Measurements from ENCODE around the gene CYP20A1. TPM values are rescaled to one million over a fixed set of nuclear protein-coding genes. Genes with fewer than 3 reads are reported as not detected.

Gene CYP20A1
- total RNA-seq, 2 experiments from 2014 or later: 27.1 to 29.3 TPM

DNA sequence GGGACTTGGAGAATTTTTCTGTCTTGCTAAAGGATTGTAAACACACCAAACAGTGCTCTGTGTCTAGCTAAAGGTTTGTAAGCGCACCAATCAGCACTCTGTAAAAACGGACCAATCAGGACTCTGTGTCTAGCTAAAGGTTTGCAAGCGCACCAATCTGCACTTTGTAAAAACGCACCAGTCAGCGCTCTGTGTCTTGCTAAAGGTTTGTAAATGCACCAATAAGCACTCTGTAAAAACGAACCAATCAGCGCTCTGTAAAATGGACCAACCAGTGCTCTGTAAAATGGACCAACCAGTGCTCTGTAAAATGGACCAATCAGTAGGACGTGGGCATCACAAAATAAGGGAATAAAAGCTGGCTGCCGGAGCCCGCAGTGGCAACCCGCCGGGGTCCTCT, 105.8 kb downstream of the CYP20A1 start:
- no peak overlapping the region for H3K27ac Mint-ChIP-seq
- H3K36me3 Mint-ChIP-seq (ENCODE audit: low read depth): peaks cover 7% of the 10 kb centered on the region
- H3K4me3 Mint-ChIP-seq: no peak overlapping the region
- H3K4me1 Mint-ChIP-seq: no peaks in the 10 kb centered on the region
- CTCF ChIA-PET: interaction anchor here (1.1 kb wide), 1 partner anchor 16 kb away, joined by 4 read pairs; the partner anchor contains the start of gene ABI2
- POLR2A ChIA-PET: no interaction called here
- H3K9me3 Mint-ChIP-seq: no peaks in the 10 kb centered on the region
- H3K27me3 Mint-ChIP-seq: no peaks in the 10 kb centered on the region
- DNase-seq: no peak

DNA sequence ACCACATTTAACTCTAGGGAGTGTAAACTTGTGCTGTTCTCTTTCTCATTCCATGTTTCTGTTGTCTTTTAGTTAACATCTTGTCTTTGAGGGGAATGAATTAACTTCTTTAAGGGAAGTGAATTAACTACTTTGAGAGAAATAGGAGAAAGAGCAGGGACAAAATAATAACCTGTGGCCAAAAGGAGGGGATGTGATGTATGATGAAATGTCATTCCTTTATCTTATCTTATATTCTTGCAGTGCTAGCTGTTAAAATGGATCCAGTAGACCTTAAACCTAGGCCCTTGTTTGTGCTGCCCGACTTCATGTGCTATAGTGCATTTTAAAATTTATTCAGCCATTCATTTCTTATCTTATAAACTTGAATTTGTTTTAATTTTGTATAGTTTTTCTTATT, 107.8 kb downstream of the CYP20A1 start:
- Mint-ChIP-seq H3K27ac (no peak overlapping the region), H3K4me1 (no peaks in the 10 kb centered on the region), H3K9me3 (no peaks in the 10 kb centered on the region), H3K36me3 (ENCODE audit: low read depth) (peaks cover 7% of the 10 kb centered on the region), H3K4me3 (no peak overlapping the region), H3K27me3 (no peaks in the 10 kb centered on the region)
- no peak for DNase-seq
- ChIA-PET CTCF (interaction anchor here (1.0 to 1.4 kb wide), 3 partner anchors 10 to 38 kb away, joined by 3 to 4 read pairs (median 3); no protein-coding TSS in a partner anchor), POLR2A (interaction anchor here (0.6 kb wide), 1 partner anchor 273 kb away, joined by 4 read pairs; no protein-coding TSS in a partner anchor)

DNA sequence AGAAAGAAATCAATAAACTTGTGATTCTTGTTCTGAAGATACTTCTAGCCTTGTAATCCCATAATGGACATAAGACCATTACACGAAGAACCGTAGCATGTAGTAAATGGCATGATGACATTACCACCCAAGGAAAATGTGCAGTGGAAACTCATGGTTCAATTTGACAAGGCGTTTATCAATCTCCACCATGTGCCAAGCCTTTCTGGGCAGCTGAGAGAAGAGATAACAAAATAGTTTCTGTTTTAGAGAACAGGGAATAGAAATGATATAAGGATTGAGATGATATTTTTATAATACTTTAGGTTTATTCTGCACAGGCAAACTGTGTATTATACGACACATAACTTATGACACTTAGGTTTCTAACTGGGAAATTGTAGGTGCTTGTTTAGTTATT, 108.6 kb downstream of the CYP20A1 start:
- no peaks in the 10 kb centered on the region for H3K4me1 Mint-ChIP-seq

DNA sequence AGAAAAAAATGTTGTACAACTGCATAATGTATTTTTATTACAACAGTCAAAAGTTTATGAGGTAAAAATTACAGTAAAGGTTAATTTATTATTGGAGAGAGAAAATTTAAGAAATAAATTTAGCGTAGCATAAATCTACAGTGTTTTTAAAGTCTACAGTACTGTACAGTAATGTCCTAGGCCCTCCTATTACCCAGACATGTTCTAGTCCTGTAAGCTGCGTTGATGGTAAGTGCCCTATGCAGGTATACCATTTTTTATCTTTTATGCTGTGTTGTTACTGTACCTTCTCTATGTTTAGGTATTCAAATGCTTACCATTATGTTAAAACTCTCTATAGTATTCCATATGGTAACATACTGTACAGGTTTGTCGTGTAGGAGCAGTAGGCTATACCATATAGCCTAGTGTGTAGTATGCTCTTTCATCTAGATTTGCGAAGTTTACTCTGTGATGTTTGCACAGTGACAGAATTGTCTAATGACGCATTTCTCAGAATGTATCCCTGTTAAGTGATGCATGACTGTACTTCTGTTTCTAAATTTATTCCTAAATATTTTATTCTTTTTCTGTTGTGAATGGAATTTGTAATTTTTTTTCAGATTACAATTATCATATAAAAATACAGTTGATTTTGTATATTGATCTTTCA, 113.9 kb downstream of the CYP20A1 start:
- ChIA-PET POLR2A (no interaction called here), CTCF (no interaction called here)
- no peak for DNase-seq
- H3K4me3 Mint-ChIP-seq: no peak overlapping the region
- no peaks in the 10 kb centered on the region for H3K27me3 Mint-ChIP-seq
- H3K9me3 Mint-ChIP-seq: no peaks in the 10 kb centered on the region
- no peaks in the 10 kb centered on the region for H3K36me3 Mint-ChIP-seq (ENCODE audit: low read depth)
- no peaks in the 10 kb centered on the region for H3K4me1 Mint-ChIP-seq
- no peak overlapping the region for H3K27ac Mint-ChIP-seq

More for the DNA sequence above, 108.6 kb downstream of the CYP20A1 start:
- POLR2A ChIA-PET: no interaction called here
- H3K36me3 Mint-ChIP-seq (ENCODE audit: low read depth): peaks cover 7% of the 10 kb centered on the region
- no peaks in the 10 kb centered on the region for H3K9me3 Mint-ChIP-seq
- CTCF ChIA-PET: interaction anchor here (1.1 kb wide), 1 partner anchor 37 kb away, joined by 4 read pairs; no protein-coding TSS in a partner anchor
- DNase-seq: no peak
- no peak overlapping the region for H3K4me3 Mint-ChIP-seq
- H3K27me3 Mint-ChIP-seq: no peaks in the 10 kb centered on the region
- no peak overlapping the region for H3K27ac Mint-ChIP-seq

DNA sequence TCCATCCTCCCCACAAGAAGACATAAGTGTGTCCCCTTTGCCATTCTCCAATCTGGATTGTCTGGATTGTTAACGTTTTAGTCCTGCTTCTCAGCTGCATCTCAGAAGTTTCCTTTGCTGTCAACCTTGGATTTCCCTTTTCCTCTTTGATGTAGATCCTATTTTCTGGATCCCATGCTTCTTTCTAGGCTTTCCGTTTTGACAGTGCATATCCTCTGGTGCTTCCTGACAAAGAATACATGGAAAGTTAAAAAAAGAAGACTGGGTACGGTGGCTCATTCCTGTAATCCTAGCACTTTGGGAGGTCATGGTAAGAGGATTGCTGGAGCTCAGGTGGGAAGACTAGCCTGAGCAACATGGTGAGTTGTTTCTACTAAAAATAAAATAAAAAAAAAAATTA, 116.1 kb downstream of the CYP20A1 start:
- Mint-ChIP-seq H3K4me3 (no peak overlapping the region), H3K9me3 (no peaks in the 10 kb centered on the region), H3K4me1 (no peaks in the 10 kb centered on the region), H3K27me3 (no peaks in the 10 kb centered on the region), H3K27ac (no peak overlapping the region), H3K36me3 (ENCODE audit: low read depth) (peaks cover 7% of the 10 kb centered on the region)
- POLR2A ChIA-PET: no interaction called here
- CTCF ChIA-PET: interaction anchor here (0.7 kb wide), 1 partner anchor 459 kb away, joined by 3 read pairs; no protein-coding TSS in a partner anchor
- no peak for DNase-seq

Other genes with a start within 250 kb of the CYP20A1 start
- gene NBEAL1, start 224.1 kb upstream of the CYP20A1 start, total RNA-seq: 10 to 100 TPM in 1 of 2 experiments, 1 to 10 TPM in 1; 8.3 to 13.2 TPM
- 10 to 100 TPM; 19.1 to 24.2 TPM for gene ABI2, start 89.4 kb downstream of the CYP20A1 start, total RNA-seq